ENCODE results near the gene C1GALT1.

The C1GALT1 gene

GRCh38 chr7:7228967-7229366 lies 46.6 kb downstream of the C1GALT1 start:
- Histone ChIP-seq H3K4me3 (no peak overlapping the region), H3K9me3 (ENCODE audit: low read depth, low read length) (no peaks in the 10 kb centered on the region; the same call in 1 of the 2 replicates), H3K27ac (no peak overlapping the region), H3K36me3 (ENCODE audit: insufficient read depth, low read length) (no peaks in the 10 kb centered on the region), H3K9ac (ENCODE audit: insufficient read length) (no peak overlapping the region)
- DNase-seq (ENCODE audit: low read depth, low spot score): no peak
- TF ChIP-seq POLR2AphosphoS5 (IDR thresholded peaks at IDR 0.05; ENCODE audit: borderline replicate concordance, low read depth, low read length) (no peak), EZH2 (IDR thresholded peaks at IDR 0.05) (no peak), FOXP2 (optimal IDR thresholded peaks at IDR 0.05; ENCODE audit: control extremely low read depth, extremely low read length, insufficient read depth) (no peak)

- Histone ChIP-seq H3K9ac (ENCODE audit: insufficient read length) (no peak overlapping the region), H3K36me3 (ENCODE audit: insufficient read depth, low read length) (no peaks in the 10 kb centered on the region), H3K9me3 (ENCODE audit: low read depth, low read length) (no peaks in the 10 kb centered on the region; the same call in 1 of the 2 replicates), H3K27ac (no peak overlapping the region), H3K4me3 (no peak overlapping the region)
- no peak for DNase-seq (ENCODE audit: low read depth, low spot score)
- TF ChIP-seq EZH2 (IDR thresholded peaks at IDR 0.05) (no peak), FOXP2 (optimal IDR thresholded peaks at IDR 0.05; ENCODE audit: control extremely low read depth, extremely low read length, insufficient read depth) (no peak), POLR2AphosphoS5 (IDR thresholded peaks at IDR 0.05; ENCODE audit: borderline replicate concordance, low read depth, low read length) (no peak)
These were observed 48.7 kb downstream of the C1GALT1 start for GRCh38 chr7:7231000-7231399.

GRCh38 chr7:7231865-7232264 lies 49.5 kb downstream of the C1GALT1 start:
- TF ChIP-seq FOXP2 (optimal IDR thresholded peaks at IDR 0.05; ENCODE audit: control extremely low read depth, extremely low read length, insufficient read depth) (no peak), POLR2AphosphoS5 (IDR thresholded peaks at IDR 0.05; ENCODE audit: borderline replicate concordance, low read depth, low read length) (no peak), EZH2 (IDR thresholded peaks at IDR 0.05) (no peak)
- no peaks in the 10 kb centered on the region for H3K36me3 ChIP-seq (ENCODE audit: insufficient read depth, low read length)
- no peak overlapping the region for H3K4me3 ChIP-seq
- H3K9ac ChIP-seq (ENCODE audit: insufficient read length): no peak overlapping the region
- no peaks in the 10 kb centered on the region; the same call in 1 of the 2 replicates for H3K9me3 ChIP-seq (ENCODE audit: low read depth, low read length)
- DNase-seq (ENCODE audit: low read depth, low spot score): no peak
- H3K27ac ChIP-seq: no peak overlapping the region

- H3K9ac ChIP-seq (ENCODE audit: insufficient read length): no peak overlapping the region
These were observed 53.0 kb downstream of the C1GALT1 start for GRCh38 chr7:7235347-7235746.

GRCh38 chr7:7236041-7236440 lies 53.7 kb downstream of the C1GALT1 start:
- TF ChIP-seq POLR2AphosphoS5 (IDR thresholded peaks at IDR 0.05; ENCODE audit: borderline replicate concordance, low read depth, low read length) (no peak), FOXP2 (optimal IDR thresholded peaks at IDR 0.05; ENCODE audit: control extremely low read depth, extremely low read length, insufficient read depth) (no peak), EZH2 (IDR thresholded peaks at IDR 0.05) (no peak)
- Histone ChIP-seq H3K9ac (ENCODE audit: insufficient read length) (no peak overlapping the region), H3K27ac (no peak overlapping the region), H3K9me3 (ENCODE audit: low read depth, low read length) (no peaks in the 10 kb centered on the region; the same call in 1 of the 2 replicates), H3K4me3 (no peak overlapping the region), H3K36me3 (ENCODE audit: insufficient read depth, low read length) (no peaks in the 10 kb centered on the region)
- no peak for DNase-seq (ENCODE audit: low read depth, low spot score)

More at GRCh38 chr7:7235347-7235746, 53.0 kb downstream of the C1GALT1 start:
- Histone ChIP-seq H3K9me3 (ENCODE audit: low read depth, low read length) (no peaks in the 10 kb centered on the region; the same call in 1 of the 2 replicates), H3K36me3 (ENCODE audit: insufficient read depth, low read length) (no peaks in the 10 kb centered on the region), H3K27ac (no peak overlapping the region), H3K4me3 (no peak overlapping the region)
- DNase-seq (ENCODE audit: low read depth, low spot score): no peak
- TF ChIP-seq FOXP2 (optimal IDR thresholded peaks at IDR 0.05; ENCODE audit: control extremely low read depth, extremely low read length, insufficient read depth): no peak
- no peak for TF ChIP-seq POLR2AphosphoS5 (IDR thresholded peaks at IDR 0.05; ENCODE audit: borderline replicate concordance, low read depth, low read length)
- no peak for TF ChIP-seq EZH2 (IDR thresholded peaks at IDR 0.05)

- DNase-seq (ENCODE audit: low read depth, low spot score): no peak
- TF ChIP-seq EZH2 (IDR thresholded peaks at IDR 0.05): no peak
- no peak for TF ChIP-seq POLR2AphosphoS5 (IDR thresholded peaks at IDR 0.05; ENCODE audit: borderline replicate concordance, low read depth, low read length)
- no peak for TF ChIP-seq FOXP2 (optimal IDR thresholded peaks at IDR 0.05; ENCODE audit: control extremely low read depth, extremely low read length, insufficient read depth)
- Histone ChIP-seq H3K9me3 (ENCODE audit: low read depth, low read length) (no peaks in the 10 kb centered on the region), H3K27ac (no peak overlapping the region), H3K9ac (ENCODE audit: insufficient read length) (no peak overlapping the region), H3K4me3 (no peak overlapping the region), H3K36me3 (ENCODE audit: insufficient read depth, low read length) (no peaks in the 10 kb centered on the region)
These were observed 55.0 kb downstream of the C1GALT1 start for GRCh38 chr7:7237201-7237977.

- H3K4me3 ChIP-seq: no peak overlapping the region
- H3K9ac ChIP-seq (ENCODE audit: insufficient read length): no peak overlapping the region
- TF ChIP-seq EZH2 (IDR thresholded peaks at IDR 0.05) (no peak), FOXP2 (optimal IDR thresholded peaks at IDR 0.05; ENCODE audit: control extremely low read depth, extremely low read length, insufficient read depth) (no peak), POLR2AphosphoS5 (IDR thresholded peaks at IDR 0.05; ENCODE audit: borderline replicate concordance, low read depth, low read length) (no peak)
- DNase-seq (ENCODE audit: low read depth, low spot score): no peak
- no peaks in the 10 kb centered on the region for H3K9me3 ChIP-seq (ENCODE audit: low read depth, low read length)
- no peak overlapping the region for H3K27ac ChIP-seq
- H3K36me3 ChIP-seq (ENCODE audit: insufficient read depth, low read length): no peaks in the 10 kb centered on the region
These were observed 55.6 kb downstream of the C1GALT1 start for GRCh38 chr7:7237978-7238267.

GRCh38 chr7:7239346-7239745 lies 57.0 kb downstream of the C1GALT1 start:
- TF ChIP-seq FOXP2 (optimal IDR thresholded peaks at IDR 0.05; ENCODE audit: control extremely low read depth, extremely low read length, insufficient read depth) (no peak), EZH2 (IDR thresholded peaks at IDR 0.05) (no peak), POLR2AphosphoS5 (IDR thresholded peaks at IDR 0.05; ENCODE audit: borderline replicate concordance, low read depth, low read length) (no peak)
- Histone ChIP-seq H3K4me3 (no peak overlapping the region), H3K9ac (ENCODE audit: insufficient read length) (no peak overlapping the region), H3K27ac (no peak overlapping the region), H3K9me3 (ENCODE audit: low read depth, low read length) (no peaks in the 10 kb centered on the region), H3K36me3 (ENCODE audit: insufficient read depth, low read length) (no peaks in the 10 kb centered on the region)
- no peak for DNase-seq (ENCODE audit: low read depth, low spot score)
